DOHH2 (cell line): ENCODE data around the gene KLK1.

ENCODE experiments used
- H3F3A ChIP-seq: fragments of 200-600 bp; sonication (generic), shearing (Covaris generic); 2 replicates; pipeline ENCODE4 v1.6.0; 2016; ENCODE audit warnings: antibody characterized with exemption, mild to moderate bottlenecking; ENCODE audit not compliant: control insufficient read depth, insufficient read depth
- H3K27ac ChIP-seq: fragments of 200-600 bp; sonication (generic); 2 replicates; pipeline ENCODE4 v1.5.1; 2014; ENCODE audit warnings: low read depth, mild to moderate bottlenecking, low read length, moderate library complexity
- H3K27me3 ChIP-seq: fragments of 200-600 bp; sonication (generic); 2 replicates; pipeline ENCODE4 v1.6.1; 2014; ENCODE audit warnings: mild to moderate bottlenecking, low read length, mixed read lengths; ENCODE audit not compliant: control insufficient read depth
- H3K36me3 ChIP-seq: fragments of 200-600 bp; sonication (generic); 2 replicates; pipeline ENCODE4 v1.6.1; 2014; ENCODE audit warnings: mild to moderate bottlenecking, low read length, moderate library complexity, mixed read lengths; ENCODE audit not compliant: control insufficient read depth
- H3K4me1 ChIP-seq: fragments of 200-600 bp; sonication (generic); 2 replicates; pipeline ENCODE4 v1.6.1; 2014; ENCODE audit warnings: mild to moderate bottlenecking, low read length, mixed read lengths; ENCODE audit not compliant: control insufficient read depth
- H3K4me2 ChIP-seq: fragments of 200-600 bp; sonication (generic); 2 replicates; pipeline ENCODE4 v1.6.0; 2014; ENCODE audit warnings: mild to moderate bottlenecking, low read length, moderate library complexity
- H3K4me3 ChIP-seq: fragments of 200-600 bp; sonication (generic); 2 replicates; pipeline ENCODE4 v1.5.1; 2014; ENCODE audit warnings: mild to moderate bottlenecking, low read length, mixed read lengths
- H3K79me2 ChIP-seq: fragments of 200-600 bp; sonication (generic); 2 replicates; pipeline ENCODE4 v1.6.1; 2014; ENCODE audit warnings: mild to moderate bottlenecking, low read length, mixed read lengths; ENCODE audit not compliant: control insufficient read depth
- H3K9me2 ChIP-seq: fragments of 200-600 bp; sonication (generic); replicated peaks from 2 replicates; pipeline ENCODE4 v1.6.1; 2014; ENCODE audit warnings: mild to moderate bottlenecking, low read length, mixed read lengths; ENCODE audit not compliant: control insufficient read depth
- H3K9me3 ChIP-seq: fragments of 200-600 bp; sonication (generic); 2 replicates; pipeline ENCODE4 v1.6.1; 2014; ENCODE audit warnings: antibody characterized with exemption, low read length, mixed read lengths; ENCODE audit not compliant: control insufficient read depth, insufficient read depth
- H4K20me1 ChIP-seq: fragments of 200-600 bp; sonication (generic); 2 replicates; pipeline ENCODE4 v1.6.0; 2014; ENCODE audit warnings: low read depth, mild to moderate bottlenecking, antibody characterized with exemption, low read length, moderate library complexity; ENCODE audit not compliant: control insufficient read depth, insufficient read depth
- CTCF ChIP-seq: fragments of 200-600 bp; sonication (generic); IDR thresholded peaks from one replicate; pipeline ENCODE4 v1.5.1; 2014; ENCODE audit warnings: antibody characterized with exemption, mild to moderate bottlenecking, low read depth, low read length; ENCODE audit not compliant: poor library complexity, severe bottlenecking
- EZH2phosphoT487 ChIP-seq: fragments of 200-600 bp; sonication (generic); IDR thresholded peaks from 2 replicates; pipeline ENCODE4 v1.6.1; 2017; ENCODE audit warnings: borderline replicate concordance, mild to moderate bottlenecking, antibody characterized with exemption, low read length, moderate library complexity, mixed read lengths

The KLK1 gene

GRCh38 chr19:50859849-50860248 is 36.3 kb upstream of the KLK1 start:
- Histone ChIP-seq H3K27me3 (peaks cover 15% of the 10 kb centered on the region), H3K4me2 (no peak overlapping the region)

GRCh38 chr19:50858886-50859285 is 35.3 kb upstream of the KLK1 start:
- H3K4me2 ChIP-seq: no peak overlapping the region
- H4K20me1 ChIP-seq: no peaks in the 10 kb centered on the region
- no peak overlapping the region for H3K27ac ChIP-seq
- H3K79me2 ChIP-seq: no peaks in the 10 kb centered on the region
- peaks cover 15% of the 10 kb centered on the region for H3K27me3 ChIP-seq
- H3K9me2 ChIP-seq: no peaks in the 10 kb centered on the region
- H3K9me3 ChIP-seq: no peaks in the 10 kb centered on the region
- H3K4me3 ChIP-seq: no peak overlapping the region
- TF ChIP-seq EZH2phosphoT487 (no peak), CTCF (no peak)
- no peaks in the 10 kb centered on the region for H3K36me3 ChIP-seq
- H3K4me1 ChIP-seq: no peaks in the 10 kb centered on the region
- no peaks in the 10 kb centered on the region for H3F3A ChIP-seq

More at GRCh38 chr19:50859849-50860248, 36.3 kb upstream of the KLK1 start:
- Histone ChIP-seq H3K36me3 (no peaks in the 10 kb centered on the region), H3K27ac (no peak overlapping the region), H3K79me2 (no peaks in the 10 kb centered on the region), H4K20me1 (no peaks in the 10 kb centered on the region), H3K9me2 (no peaks in the 10 kb centered on the region), H3K9me3 (no peaks in the 10 kb centered on the region), H3F3A (no peaks in the 10 kb centered on the region), H3K4me1 (no peaks in the 10 kb centered on the region), H3K4me3 (no peak overlapping the region)
- TF ChIP-seq CTCF (no peak), EZH2phosphoT487 (no peak)

GRCh38 chr19:50857366-50857765 is 33.8 kb upstream of the KLK1 start:
- no peak overlapping the region for H3K4me2 ChIP-seq
- no peaks in the 10 kb centered on the region for H3K9me2 ChIP-seq
- H3K9me3 ChIP-seq: no peaks in the 10 kb centered on the region
- H3K4me3 ChIP-seq: no peak overlapping the region
- H3K27ac ChIP-seq: no peak overlapping the region
- H4K20me1 ChIP-seq: no peaks in the 10 kb centered on the region
- H3K79me2 ChIP-seq: no peaks in the 10 kb centered on the region
- no peaks in the 10 kb centered on the region for H3K4me1 ChIP-seq
- H3K36me3 ChIP-seq: no peaks in the 10 kb centered on the region
- TF ChIP-seq CTCF: no peak
- H3K27me3 ChIP-seq: peaks cover 15% of the 10 kb centered on the region
- no peaks in the 10 kb centered on the region for H3F3A ChIP-seq
